Activated CD8-positive, alpha-beta T cell treated with anti-CD3 and anti-CD28 coated beads for 36 hours (primary cell): ENCODE data around the gene PIEZO2. TPM values are rescaled to one million over a fixed set of nuclear protein-coding genes. Genes with fewer than 3 reads are reported as not detected.
"Not testable (repeated sequence)": the region's sequence is repeated elsewhere in the genome, so short reads cannot be mapped to it uniquely, and the experiment has no call there.

Source experiments
- ATAC-seq: fragments of 200-7000 bp; cut with Tn5 transposase; one replicate; pipeline ENCODE4 v1.10.0; 2021; ENCODE audit warnings: mild to moderate bottlenecking, moderate library complexity
- CTCF ChIA-PET: fragments of 350-600 bp; sonication (Branson Sonifier 250); formaldehyde crosslinking; loops from one replicate; lab custom pipeline; 2021; ENCODE audit warnings: antibody characterized with exemption; lab: Charles Lee
- POLR2A ChIA-PET: fragments of 350-600 bp; sonication (Branson Sonifier 250); formaldehyde crosslinking; loops from one replicate; lab custom pipeline; 2021; ENCODE audit warnings: antibody characterized with exemption; lab: Charles Lee
- DNase-seq: peaks from one replicate; pipeline ENCODE4 v3.0.0-alpha.2; 2020
- H3K27ac Mint-ChIP-seq: one replicate; pipeline ENCODE4 v1.8.0; 2021; ENCODE audit warnings: mild to moderate bottlenecking, mixed read lengths
- H3K27me3 Mint-ChIP-seq: one replicate; pipeline ENCODE4 v1.8.0; 2021; ENCODE audit warnings: mixed read lengths
- H3K36me3 Mint-ChIP-seq: one replicate; pipeline ENCODE4 v1.8.0; 2021; ENCODE audit warnings: low read depth, mixed read lengths
- H3K4me1 Mint-ChIP-seq: one replicate; pipeline ENCODE4 v1.8.0; 2021; ENCODE audit warnings: low read depth, mixed read lengths
- H3K4me3 Mint-ChIP-seq: one replicate; pipeline ENCODE4 v1.8.0; 2021; ENCODE audit warnings: mild to moderate bottlenecking, moderate library complexity, mixed read lengths
- H3K9me3 Mint-ChIP-seq: one replicate; pipeline ENCODE4 v1.8.0; 2021; ENCODE audit warnings: mixed read lengths
- intact Hi-C: fragments of 100-400 bp; cut with micrococcal nuclease; formaldehyde crosslinking; loops from one replicate; pipeline ENCODE4 v1.10.0; 2022
- total RNA-seq, 2 experiments: library from RNA; stranded (reverse); gene quantifications; one replicate each; pipeline ENCODE4 v1.2.3, GENCODE V29; 2021
- TF ChIP-seq, protein P1 (sequence below): fragments of 200-600 bp; IDR thresholded peaks from one replicate; pipeline ENCODE4 v1.8.0; 2022; ENCODE audit warnings: antibody characterized with exemption, mild to moderate bottlenecking

PIEZO2 gene
- total RNA-seq: not detected

DNA sequence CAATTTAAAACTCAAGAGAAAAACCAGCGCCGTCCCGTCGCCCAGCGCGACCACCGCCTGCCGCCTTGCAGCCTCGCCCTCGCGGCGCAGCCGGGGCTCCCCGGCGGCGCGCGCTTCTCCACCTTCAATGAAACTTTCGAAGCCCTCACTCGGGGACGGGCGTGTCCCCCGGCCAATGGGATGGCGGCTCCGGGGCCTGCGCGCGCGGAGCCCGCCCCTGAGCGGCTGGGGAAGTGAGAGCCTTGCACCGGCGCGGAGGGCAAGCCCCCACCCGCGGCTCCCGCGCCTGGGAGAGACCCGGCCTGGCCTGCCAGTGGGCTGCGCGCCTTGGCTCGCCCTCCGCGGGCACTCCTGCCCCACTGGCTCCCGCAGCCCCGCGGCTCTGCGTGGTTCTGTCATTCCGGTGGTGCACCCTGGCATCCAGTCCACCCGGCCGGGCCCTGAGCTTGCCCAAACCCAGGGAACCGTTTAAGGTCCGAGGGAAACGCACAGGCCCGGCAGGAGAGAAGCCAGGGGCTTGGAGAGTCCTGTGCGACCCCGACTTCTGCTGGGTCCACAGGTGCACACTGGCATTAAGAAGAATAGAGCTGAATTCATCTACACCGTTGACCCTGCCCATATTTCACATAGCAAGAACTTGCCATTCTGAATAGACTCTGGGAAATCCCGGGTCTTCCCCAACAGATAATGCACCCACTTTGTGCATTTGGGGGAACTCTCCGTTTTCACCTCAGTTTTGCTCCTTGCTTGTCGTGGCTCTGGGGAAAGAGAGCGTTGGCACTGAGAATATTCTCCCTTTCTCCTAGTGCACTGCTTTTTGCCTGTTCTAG is at the start of gene PIEZO2:
Gene PIEZO2, minus strand, starts transcription at position 129 of the 830 bp plus-strand sequence. CDS start 981 bp downstream, outside the sequence.
- ATAC-seq (peak; percentile 51), DNase-seq (peak; percentile 17)
- H3K9me3 Mint-ChIP-seq: no peaks in the 10 kb centered on the region
- no peaks in the 10 kb centered on the region for H3K4me1 Mint-ChIP-seq
- no peak within 1 kb of the TSS for H3K4me3 Mint-ChIP-seq
- POLR2A ChIA-PET: no interaction called here
- TF ChIP-seq, protein P1, sequence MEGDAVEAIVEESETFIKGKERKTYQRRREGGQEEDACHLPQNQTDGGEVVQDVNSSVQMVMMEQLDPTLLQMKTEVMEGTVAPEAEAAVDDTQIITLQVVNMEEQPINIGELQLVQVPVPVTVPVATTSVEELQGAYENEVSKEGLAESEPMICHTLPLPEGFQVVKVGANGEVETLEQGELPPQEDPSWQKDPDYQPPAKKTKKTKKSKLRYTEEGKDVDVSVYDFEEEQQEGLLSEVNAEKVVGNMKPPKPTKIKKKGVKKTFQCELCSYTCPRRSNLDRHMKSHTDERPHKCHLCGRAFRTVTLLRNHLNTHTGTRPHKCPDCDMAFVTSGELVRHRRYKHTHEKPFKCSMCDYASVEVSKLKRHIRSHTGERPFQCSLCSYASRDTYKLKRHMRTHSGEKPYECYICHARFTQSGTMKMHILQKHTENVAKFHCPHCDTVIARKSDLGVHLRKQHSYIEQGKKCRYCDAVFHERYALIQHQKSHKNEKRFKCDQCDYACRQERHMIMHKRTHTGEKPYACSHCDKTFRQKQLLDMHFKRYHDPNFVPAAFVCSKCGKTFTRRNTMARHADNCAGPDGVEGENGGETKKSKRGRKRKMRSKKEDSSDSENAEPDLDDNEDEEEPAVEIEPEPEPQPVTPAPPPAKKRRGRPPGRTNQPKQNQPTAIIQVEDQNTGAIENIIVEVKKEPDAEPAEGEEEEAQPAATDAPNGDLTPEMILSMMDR: no peak
- CTCF ChIA-PET: no interaction called here
- H3K36me3 Mint-ChIP-seq: no peaks in the 10 kb centered on the region
- H3K27ac Mint-ChIP-seq: no peak within 1 kb of the TSS
- intact Hi-C loops: loop anchor here (5.0 kb wide), 1 partner anchor 297 kb away; no protein-coding TSS in a partner anchor
- peaks cover 24% of the 10 kb centered on the region for H3K27me3 Mint-ChIP-seq

DNA sequence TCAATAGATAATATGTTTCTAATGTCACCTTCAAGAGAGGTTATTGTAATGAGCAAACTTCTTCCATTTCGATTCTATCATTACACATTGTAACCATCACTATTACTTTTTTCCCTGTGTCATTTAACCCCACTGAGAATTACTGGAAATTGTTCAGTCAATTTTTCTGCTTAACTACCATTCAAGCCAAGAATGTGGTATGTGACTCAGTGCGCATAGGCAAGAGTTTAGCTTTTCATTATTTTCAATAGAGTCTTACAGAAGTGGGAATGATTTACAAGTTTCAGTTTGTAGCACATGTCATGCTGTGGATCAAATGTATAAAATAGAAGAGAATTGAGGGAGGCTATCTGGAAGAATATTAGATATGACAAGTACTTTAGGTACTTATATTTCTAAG is 34.3 kb upstream of the PIEZO2 start:
- H3K4me3 Mint-ChIP-seq: no peak overlapping the region
- ChIA-PET CTCF (no interaction called here), POLR2A (no interaction called here)
- H3K27ac Mint-ChIP-seq: no peak overlapping the region
- ATAC-seq (no peak), DNase-seq (no peak)
- no peaks in the 10 kb centered on the region for H3K4me1 Mint-ChIP-seq
- no peaks in the 10 kb centered on the region for H3K27me3 Mint-ChIP-seq
- intact Hi-C loops: no loop called here
- H3K9me3 Mint-ChIP-seq: no peaks in the 10 kb centered on the region
- no peaks in the 10 kb centered on the region for H3K36me3 Mint-ChIP-seq
- TF ChIP-seq, protein P1: no peak

DNA sequence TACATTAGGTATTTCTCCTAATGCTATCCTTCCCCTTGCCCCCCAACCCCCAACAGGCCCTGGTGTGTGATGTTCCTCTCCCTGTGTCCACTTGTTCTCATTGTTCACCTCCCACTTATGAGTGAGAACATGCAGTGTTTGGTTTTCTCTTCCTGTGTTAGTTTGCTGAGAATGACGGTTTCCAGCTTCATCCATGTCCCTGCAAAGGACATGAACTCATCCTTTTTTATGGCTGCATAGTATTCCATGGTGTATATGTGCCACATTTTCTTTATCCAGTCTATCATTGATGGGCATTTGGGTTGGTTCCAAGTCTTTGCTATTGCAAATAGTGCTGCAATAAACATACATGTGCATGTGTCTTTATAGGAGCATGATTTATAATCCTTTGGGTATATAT is 32.3 kb upstream of the PIEZO2 start:
- H3K27me3 Mint-ChIP-seq, ATAC-seq, H3K27ac Mint-ChIP-seq, H3K4me1 Mint-ChIP-seq, POLR2A ChIA-PET, H3K4me3 Mint-ChIP-seq, DNase-seq, intact Hi-C loops, CTCF ChIA-PET, H3K9me3 Mint-ChIP-seq, H3K36me3 Mint-ChIP-seq: not testable (repeated sequence)

DNA sequence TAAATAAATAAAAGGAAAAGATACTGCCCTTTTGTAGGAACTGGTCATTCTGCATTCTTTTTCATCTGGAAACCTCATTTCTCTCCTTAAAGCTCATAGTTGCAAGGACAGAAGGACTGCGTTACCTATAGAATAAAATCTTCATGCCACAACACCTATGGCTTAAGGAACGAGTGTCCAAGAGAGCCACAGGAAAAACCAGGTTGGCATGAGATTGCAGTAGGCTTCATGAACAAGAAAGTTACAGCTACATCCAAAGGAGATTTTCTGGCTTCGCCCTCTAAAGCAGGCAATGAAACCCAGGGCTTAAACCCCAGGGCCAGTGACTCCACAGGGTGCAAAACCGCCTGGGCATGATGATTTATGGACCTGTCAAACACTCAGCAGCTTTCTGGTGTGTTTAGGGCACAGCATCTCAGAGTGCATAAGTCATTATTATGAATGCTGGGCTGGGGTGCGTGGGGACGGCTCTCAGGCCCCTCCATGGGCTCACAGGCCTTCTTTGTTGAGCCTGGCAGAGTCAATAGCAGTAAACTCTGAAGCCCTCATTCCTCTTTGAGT is 30.7 kb upstream of the PIEZO2 start:
- DNase-seq: no peak
- no peak overlapping the region for H3K27ac Mint-ChIP-seq
- no peaks in the 10 kb centered on the region for H3K4me1 Mint-ChIP-seq
- TF ChIP-seq, protein P1: no peak
- H3K9me3 Mint-ChIP-seq: no peaks in the 10 kb centered on the region
- no peaks in the 10 kb centered on the region for H3K27me3 Mint-ChIP-seq
- ATAC-seq: no peak
- ChIA-PET CTCF (no interaction called here), POLR2A (no interaction called here)
- intact Hi-C loops: no loop called here
- no peaks in the 10 kb centered on the region for H3K36me3 Mint-ChIP-seq
- no peak overlapping the region for H3K4me3 Mint-ChIP-seq

DNA sequence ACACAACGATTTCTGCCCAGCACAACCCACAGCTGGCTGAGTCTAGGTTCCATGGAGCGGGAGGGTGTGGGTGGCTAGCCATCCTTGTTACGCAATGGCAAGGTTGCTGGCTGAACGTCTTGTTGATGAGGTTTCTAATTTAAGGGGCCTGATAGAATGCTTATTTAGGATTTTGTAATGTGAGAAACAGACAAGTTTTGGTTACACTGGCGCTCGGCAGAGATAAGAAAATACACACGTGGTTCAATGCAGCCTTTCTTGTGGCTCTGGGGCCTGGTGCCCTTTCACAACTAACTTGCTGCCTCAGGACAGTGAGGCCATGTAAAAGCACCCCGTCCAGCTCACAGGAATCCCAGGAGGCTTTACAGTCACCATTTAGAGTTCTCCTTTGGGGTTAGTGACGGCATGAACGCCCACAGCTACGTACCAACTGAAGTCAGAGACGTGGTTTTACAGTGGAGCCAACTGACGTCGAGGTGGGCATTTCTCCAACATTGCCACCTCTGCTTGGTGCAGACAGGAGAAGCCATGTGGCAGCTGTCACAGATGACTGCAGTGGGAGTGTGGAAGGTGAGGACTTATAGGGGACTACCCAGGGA is 29.7 kb upstream of the PIEZO2 start:
- no peaks in the 10 kb centered on the region for H3K9me3 Mint-ChIP-seq
- H3K4me3 Mint-ChIP-seq: no peak overlapping the region
- H3K4me1 Mint-ChIP-seq: no peaks in the 10 kb centered on the region
- TF ChIP-seq, protein P1: no peak
- no peak for ATAC-seq
- no peaks in the 10 kb centered on the region for H3K36me3 Mint-ChIP-seq
- DNase-seq: no peak
- POLR2A ChIA-PET: no interaction called here
- H3K27me3 Mint-ChIP-seq: no peaks in the 10 kb centered on the region
- CTCF ChIA-PET: no interaction called here
- no peak overlapping the region for H3K27ac Mint-ChIP-seq
- intact Hi-C loops: no loop called here
